Endothelial cell of umbilical vein (primary cell): ENCODE results near the gene TMEM181. TPM values are rescaled to one million over a fixed set of nuclear protein-coding genes. Genes with fewer than 3 reads are reported as not detected.

Experiments
- BruUV-seq: library from RNA; stranded (reverse); fragments of 400-500 nt; replicated peaks from 2 replicates; lab custom pipeline; 2021; lab: Mats Ljungman, UMichigan
- CTCF ChIA-PET: fragments of 300-600, 350-600 bp; sonication (Branson Sonifier 250); formaldehyde crosslinking; loops from one replicate; lab custom pipeline; 2021; ENCODE audit warnings: antibody characterized with exemption, inconsistent platforms; lab: Charles Lee
- POLR2A ChIA-PET: fragments of 300-600, 350-600 bp; sonication (Branson Sonifier 250); formaldehyde crosslinking; loops from one replicate; lab custom pipeline; 2021; ENCODE audit warnings: antibody characterized with exemption, inconsistent platforms; lab: Charles Lee
- DNase-seq: peaks from one replicate; pipeline ENCODE4 v3.0.0-alpha.2; 2011; ENCODE audit warnings: low read depth, low spot score
- FAIRE-seq: peaks from 2 replicates; lab custom pipeline; 2011; peaks lifted over from hg19 to GRCh38; lab: Jason Lieb, UNC
- H2AFZ ChIP-seq: 2 replicates; pipeline ENCODE4 v1.6.0; 2012; ENCODE audit warnings: low read depth, low read length, control low read depth, inconsistent platforms
- H3K27ac ChIP-seq: 2 replicates; pipeline ENCODE4 v1.5.1; 2011; ENCODE audit warnings: low read depth, mild to moderate bottlenecking, control low read depth, low read length, moderate library complexity; ENCODE audit not compliant: insufficient read depth
- H3K27me3 ChIP-seq, 2 experiments: 2 replicates each; pipeline versions ENCODE4 v1.6.0 to v1.6.1; 2011; ENCODE audit warnings: low read length in 2 of 2, mixed read lengths in 1 of 2; ENCODE audit not compliant: control insufficient read depth in 2 of 2, insufficient read depth in 2 of 2
- H3K36me3 ChIP-seq, 2 experiments: 2 replicates in 1 of 2; 3 replicates in 1 of 2; pipeline ENCODE4 v1.5.1; 2011; ENCODE audit warnings: low read length in 2 of 2, mild to moderate bottlenecking in 1 of 2, moderate library complexity in 1 of 2; ENCODE audit not compliant: control insufficient read depth in 2 of 2, insufficient read depth in 2 of 2; ENCODE audit errors: extremely low read depth in 1 of 2
- H3K4me1 ChIP-seq: 3 replicates; pipeline ENCODE4 v1.5.1; 2011; ENCODE audit warnings: mild to moderate bottlenecking, low read length; ENCODE audit not compliant: control insufficient read depth, insufficient read depth; ENCODE audit errors: extremely low read depth
- H3K4me2 ChIP-seq: 2 replicates; pipeline ENCODE4 v1.6.1; 2011; ENCODE audit warnings: low read length, control low read depth, mixed read lengths; ENCODE audit not compliant: insufficient read depth
- H3K4me3 ChIP-seq, 3 experiments: fragments of 200-600 bp in 1 of 3; sonication (generic), shearing (Covaris generic) in 1 of 3; replicated peaks in 1 of 3; 2 replicates each; pipeline ENCODE4 v1.5.1; 2011 to 2016; ENCODE audit warnings: control low read depth in 3 of 3, low read length in 3 of 3, mild to moderate bottlenecking in 2 of 3, inconsistent platforms in 1 of 3, low read depth in 1 of 3, moderate library complexity in 1 of 3; ENCODE audit not compliant: insufficient read depth in 1 of 3
- H3K79me2 ChIP-seq: 2 replicates; pipeline ENCODE4 v1.6.0; 2012; ENCODE audit warnings: low read length, inconsistent platforms; ENCODE audit not compliant: control insufficient read depth, insufficient read depth
- H3K9ac ChIP-seq: replicated peaks from 2 replicates; pipeline ENCODE3; 2011; ENCODE audit warnings: low read length, control low read depth; ENCODE audit not compliant: insufficient read depth; ENCODE audit errors: extremely low read depth
- H3K9me1 ChIP-seq: replicated peaks from 3 replicates; pipeline ENCODE4 v1.6.0; 2011; ENCODE audit warnings: mild to moderate bottlenecking, low read length; ENCODE audit not compliant: control insufficient read depth, insufficient read depth; ENCODE audit errors: extremely low read depth
- H3K9me3 ChIP-seq: replicated peaks from 2 replicates; pipeline ENCODE4 v1.5.1; 2012; ENCODE audit warnings: low read length, inconsistent platforms; ENCODE audit not compliant: control insufficient read depth, insufficient read depth
- H4K20me1 ChIP-seq: replicated peaks from 2 replicates; pipeline ENCODE3; 2011; ENCODE audit warnings: mild to moderate bottlenecking, low read length; ENCODE audit not compliant: control insufficient read depth, insufficient read depth; ENCODE audit errors: extremely low read depth
- CTCF ChIP-seq, 2 donors: IDR thresholded peaks; 1 replicate in 1 of 2; 2 replicates in 1 of 2; pipeline ENCODE4 v1.5.1; 2011; ENCODE audit warnings: low read length in 2 of 2, mild to moderate bottlenecking in 2 of 2, moderate library complexity in 2 of 2, control low read depth in 1 of 2, inconsistent platforms in 1 of 2, low read depth in 1 of 2; ENCODE audit not compliant: insufficient read depth in 1 of 2; ENCODE audit errors: extremely low read depth in 1 of 2
- EZH2 ChIP-seq: IDR thresholded peaks from 2 replicates; pipeline ENCODE4 v1.6.1; 2012; ENCODE audit warnings: borderline replicate concordance, low read depth, mild to moderate bottlenecking, moderate library complexity, low read length, inconsistent platforms; ENCODE audit not compliant: severe bottlenecking
- FOS ChIP-seq: IDR thresholded peaks from 2 replicates; pipeline ENCODE4 v1.6.1; 2011; ENCODE audit warnings: mild to moderate bottlenecking, low read length, moderate library complexity, borderline replicate concordance; ENCODE audit not compliant: insufficient read depth
- GATA2 ChIP-seq: IDR thresholded peaks from 2 replicates; pipeline ENCODE4 v1.7.0; 2011; ENCODE audit warnings: low read depth, mild to moderate bottlenecking, moderate library complexity, mixed read lengths, low read length; ENCODE audit not compliant: insufficient read length, insufficient read depth
- JUN ChIP-seq: IDR thresholded peaks from 2 replicates; pipeline ENCODE4 v1.6.1; 2011; ENCODE audit warnings: borderline replicate concordance, low read depth; ENCODE audit not compliant: insufficient read length, insufficient read depth
- MAX ChIP-seq: IDR thresholded peaks from 2 replicates; pipeline ENCODE4 v1.6.1; 2011; ENCODE audit not compliant: insufficient read depth, insufficient read length
- MYC ChIP-seq: IDR thresholded peaks from one replicate; pipeline ENCODE4 v1.6.1; 2011; ENCODE audit warnings: mild to moderate bottlenecking, low read depth, low read length
- POLR2A ChIP-seq: IDR thresholded peaks from 2 replicates; pipeline ENCODE4 v1.6.1; 2012; ENCODE audit warnings: low read depth, mild to moderate bottlenecking, control low read depth, low read length
- POLR2AphosphoS5 ChIP-seq: IDR thresholded peaks from 2 replicates; pipeline ENCODE4 v1.6.1; 2012; ENCODE audit warnings: low read depth, mild to moderate bottlenecking, control low read depth, low read length, moderate library complexity; ENCODE audit not compliant: insufficient read depth
- dilution Hi-C: fragments of 300-500 bp; cut with MboI; formaldehyde crosslinking; loops from one replicate; pipeline ENCODE4 v1.15.0; 2019; ENCODE audit warnings: low sequenced_read_pairs; ENCODE audit not compliant: extremely low pct_ligation_motif_present
- intact Hi-C: fragments of 100-400 bp; cut with micrococcal nuclease; formaldehyde crosslinking; loops from one replicate; pipeline ENCODE4 v1.10.0; 2022
- polyA plus RNA-seq, 4 experiments: library from polyadenylated mRNA; depleted of rRNA in 3 of 4; stranded (reverse) in 3 of 4; unstranded in 1 of 4; fragments of >200 nt; gene quantifications; 2 replicates each; pipeline versions ENCODE4 v1.2.1 to v1.2.3, GENCODE V29; 2011 to 2012; ENCODE audit warnings: missing spikeins in 1 of 4
- total RNA-seq: library from RNA; stranded (reverse); gene quantifications from 2 replicates; pipeline ENCODE4 v1.2.3, GENCODE V29; 2021

TMEM181 gene
- total and polyA plus RNA-seq, 2 donors (not counting 3 experiments of a cell fraction or from before 2014, with no cell fraction given) = 21.7 to 33.5 TPM

DNA sequence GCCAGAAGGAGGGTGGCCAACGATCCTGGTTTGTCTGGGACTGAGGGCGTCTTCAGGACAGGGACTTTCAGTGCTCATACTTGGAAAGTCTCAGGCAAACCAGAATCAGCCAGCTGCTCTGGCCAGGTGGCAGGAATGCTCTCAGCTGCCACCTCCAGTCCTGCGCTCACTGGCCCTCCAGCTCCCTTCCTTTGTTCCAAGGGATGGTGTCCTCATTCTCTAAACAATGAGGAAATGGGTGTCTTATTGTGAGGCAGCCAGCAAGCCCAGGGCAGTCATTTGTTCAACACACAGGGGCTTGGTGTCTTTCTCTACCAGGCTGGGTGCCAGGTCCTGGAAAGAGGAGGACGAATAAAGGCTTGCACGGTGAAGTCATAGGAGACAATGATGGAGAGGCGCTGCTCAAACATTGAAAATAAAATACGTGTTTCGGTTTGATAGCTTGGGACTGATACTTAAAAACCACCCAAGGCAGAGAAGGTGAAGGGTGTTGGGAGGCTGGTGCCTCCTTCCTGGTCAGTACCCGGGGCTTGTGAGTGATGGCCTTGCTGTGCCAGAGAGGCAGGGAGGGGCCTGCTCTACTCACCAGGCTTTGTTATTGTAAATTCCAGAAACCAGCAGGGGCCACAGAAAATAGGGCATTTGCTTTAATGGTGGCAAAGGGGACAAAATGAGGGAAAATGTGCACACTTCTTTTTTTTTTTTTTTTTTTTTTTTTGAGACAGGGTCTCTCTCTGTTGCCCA is 11.3 kb upstream of the TMEM181 start:
- Histone ChIP-seq H4K20me1 (no peaks in the 10 kb centered on the region), H3K27ac (no peak overlapping the region), H3K9me1 (no peaks in the 10 kb centered on the region), H3K4me1 (no peaks in the 10 kb centered on the region), H2AFZ (no peak overlapping the region), H3K36me3 (no peaks in the 10 kb centered on the region), H3K27me3 (no peaks in the 10 kb centered on the region), H3K4me3 (no peak overlapping the region), H3K9me3 (no peaks in the 10 kb centered on the region), H3K4me2 (no peak overlapping the region), H3K79me2 (no peaks in the 10 kb centered on the region), H3K9ac (no peak overlapping the region)
- dilution Hi-C loops = no loop called here
- FAIRE-seq = no peak
- no TSS peak for BruUV-seq
- DNase-seq = no peak
- ChIA-PET CTCF (no interaction called here), POLR2A (no interaction called here)
- intact Hi-C loops = no loop called here
- TF ChIP-seq JUN (no peak), GATA2 (no peak), POLR2A (no peak), MYC (no peak), MAX (no peak), CTCF (IDR thresholded peaks at IDR 0.05; ENCODE audit: extremely low read depth in 1 of 2, insufficient read depth in 1 of 2, low read depth in 1 of 2, low read length in 2 of 2) (no peak), POLR2AphosphoS5 (no peak), FOS (no peak), EZH2 (no peak)
